ENCODE results near the gene TEKT5.

The TEKT5 gene

GRCh38 chr16:10610499-10611184, 84.1 kb downstream of the TEKT5 start:
- DNase-seq (ENCODE audit: low spot score), result no peak

- DNase-seq (ENCODE audit: low spot score), result no peak
These were observed 85.3 kb downstream of the TEKT5 start for GRCh38 chr16:10609402-10609774.

- no peak for DNase-seq (ENCODE audit: low spot score)
These were observed 85.9 kb downstream of the TEKT5 start for GRCh38 chr16:10608687-10609401.

GRCh38 chr16:10607157-10607556, 87.6 kb downstream of the TEKT5 start:
- no peak for DNase-seq (ENCODE audit: low spot score)

DNA sequence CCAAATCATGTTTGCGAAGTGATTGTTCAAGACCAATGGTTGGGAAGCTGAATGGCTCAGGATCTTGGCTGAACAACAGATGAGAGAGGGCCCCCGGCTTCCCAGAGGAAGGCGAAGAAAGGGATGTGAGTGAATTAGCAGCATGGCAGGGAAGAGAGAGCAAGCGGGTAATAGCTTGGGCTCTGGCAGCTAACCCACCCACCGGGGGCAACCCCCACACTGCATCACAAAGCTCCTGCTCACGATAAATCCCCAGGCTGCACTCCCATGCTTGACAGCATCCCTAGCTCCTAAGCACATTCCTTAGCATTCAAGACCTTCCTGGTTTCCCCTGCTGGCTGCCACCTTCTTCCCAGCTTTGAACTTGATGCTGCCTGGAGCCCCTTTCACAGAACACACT, 88.1 kb downstream of the TEKT5 start:
- DNase-seq (ENCODE audit: low spot score), result no peak

DNA sequence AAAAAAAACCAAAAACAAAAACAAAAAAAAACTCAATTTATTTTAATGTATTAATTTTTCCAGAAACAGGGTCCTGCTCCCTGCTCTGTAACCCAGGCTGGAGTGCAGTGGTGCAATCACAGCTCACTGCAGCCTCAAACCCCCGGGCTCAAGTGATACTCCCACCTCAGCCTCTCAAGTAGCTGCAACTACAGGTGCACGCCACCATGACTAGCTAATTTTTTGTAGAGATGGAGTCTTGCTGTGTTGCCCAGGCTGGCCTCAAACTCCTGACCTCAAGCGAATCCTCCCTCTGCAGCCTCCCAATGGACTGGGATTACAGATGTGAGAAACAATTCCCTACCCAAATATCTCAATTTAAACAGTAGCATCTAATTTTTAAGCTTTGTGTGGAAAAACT, 89.1 kb downstream of the TEKT5 start:
- DNase-seq (ENCODE audit: low spot score), result no peak

GRCh38 chr16:10601444-10602408, 93.0 kb downstream of the TEKT5 start:
- DNase-seq (ENCODE audit: low spot score), result no peak

- no peak for DNase-seq (ENCODE audit: low spot score)
These were observed 93.8 kb downstream of the TEKT5 start for GRCh38 chr16:10600782-10601443.

DNA sequence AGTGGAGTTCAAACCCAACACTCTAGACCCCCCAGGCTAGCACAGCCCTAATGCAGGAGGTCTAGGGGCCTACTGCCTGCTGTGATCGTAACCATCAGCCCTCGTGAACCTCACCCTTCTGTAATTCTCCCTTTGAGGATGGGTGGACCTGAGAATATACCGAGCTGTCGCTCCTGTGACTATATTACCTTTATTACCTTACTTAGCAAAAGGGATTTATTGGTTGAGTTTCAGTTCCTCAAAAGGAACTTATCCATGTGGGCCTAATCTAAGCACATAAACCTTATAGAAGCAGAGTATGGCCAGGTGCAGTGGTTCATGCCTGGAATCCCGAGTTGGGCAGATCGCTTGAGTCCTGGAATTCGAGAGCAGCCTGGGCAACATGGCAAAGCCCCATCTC, 95.1 kb downstream of the TEKT5 start:
- no peak for DNase-seq (ENCODE audit: low spot score)

DNA sequence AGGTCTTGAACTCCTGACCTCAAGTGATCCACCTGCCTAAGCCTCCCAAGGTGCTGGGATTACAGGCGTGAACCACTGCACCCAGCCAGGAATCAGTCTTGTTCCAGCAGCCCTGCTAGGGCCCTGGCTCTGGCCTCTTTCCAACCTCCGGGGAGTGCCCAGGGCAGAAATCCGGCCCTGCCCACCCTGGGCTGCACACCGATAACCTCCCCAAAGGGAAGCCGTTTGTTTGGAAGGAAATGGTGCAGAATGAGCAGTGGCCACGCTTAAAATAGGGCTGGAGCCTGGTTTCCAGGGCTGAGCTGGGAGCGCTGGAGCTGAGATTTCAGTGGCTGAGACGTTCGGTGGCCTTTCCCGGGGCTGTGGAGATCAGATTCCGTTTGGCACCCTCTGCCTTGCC, 96.6 kb downstream of the TEKT5 start:
- DNase-seq (ENCODE audit: low spot score), result no peak

DNA sequence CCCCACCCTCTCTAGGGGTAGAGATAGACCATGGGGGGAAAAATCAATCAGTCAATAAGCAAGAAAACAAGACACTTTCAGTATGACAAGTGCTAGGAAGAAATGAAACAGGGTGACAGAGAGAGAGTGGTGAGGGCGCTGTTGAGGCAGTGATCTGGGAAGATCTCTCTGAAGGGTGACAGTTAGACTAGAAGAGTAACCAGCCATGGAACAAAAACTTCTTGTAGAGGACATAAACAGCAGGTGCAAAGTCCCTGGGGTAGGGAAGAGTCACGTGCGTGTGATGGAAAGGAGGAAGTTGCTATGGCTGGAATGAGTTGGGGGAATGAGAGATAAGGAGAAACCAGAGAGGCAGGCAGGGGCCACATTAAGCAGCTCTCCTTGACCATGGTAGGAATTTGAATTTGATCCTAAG, 97.5 kb downstream of the TEKT5 start:
- no peak for DNase-seq (ENCODE audit: low spot score)

GRCh38 chr16:10594312-10594950, 100.3 kb downstream of the TEKT5 start:
- no peak for DNase-seq (ENCODE audit: low spot score)

- DNase-seq (ENCODE audit: low spot score), result no peak
These were observed 102.1 kb downstream of the TEKT5 start for GRCh38 chr16:10592611-10593010.

DNA sequence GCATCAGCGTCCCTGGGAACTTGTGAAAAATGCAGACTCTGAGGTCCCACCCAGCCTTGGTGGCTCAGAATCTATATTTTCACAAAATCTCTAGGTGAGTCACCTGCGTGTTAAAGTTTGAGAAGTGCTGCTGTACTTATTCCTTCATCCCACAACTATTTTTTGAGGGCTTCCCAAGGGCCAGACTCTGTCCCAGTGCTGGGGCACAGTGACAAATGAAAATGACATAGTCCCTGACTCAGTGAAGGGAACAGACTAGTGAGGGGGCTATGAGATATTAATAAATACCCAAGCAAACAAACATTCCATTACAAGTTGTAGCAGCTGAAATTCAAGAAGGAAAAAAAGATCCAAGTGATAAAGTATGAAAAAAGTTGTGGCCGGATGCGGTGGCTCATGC, 104.4 kb downstream of the TEKT5 start:
- DNase-seq (ENCODE audit: low spot score), result no peak

DNA sequence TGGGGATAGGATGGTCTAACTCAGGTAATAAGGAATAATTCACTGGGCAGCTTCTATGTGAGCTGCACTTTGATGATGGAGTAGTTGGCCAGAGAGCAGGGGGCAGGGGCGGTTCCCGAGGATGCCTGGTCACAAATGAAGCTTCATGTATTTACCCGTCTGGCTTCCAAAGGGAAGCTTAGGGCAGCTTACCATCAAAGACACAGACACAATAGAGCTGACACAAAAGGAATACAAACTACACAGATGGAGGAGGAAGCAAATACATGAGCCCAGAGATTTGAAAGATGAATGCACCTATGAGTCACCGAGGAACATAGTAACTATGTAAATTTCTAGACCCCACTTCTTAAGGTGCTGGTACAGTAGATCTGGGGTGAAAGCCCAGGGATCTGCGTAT, 105.6 kb downstream of the TEKT5 start:
- no peak for DNase-seq (ENCODE audit: low spot score)

DNA sequence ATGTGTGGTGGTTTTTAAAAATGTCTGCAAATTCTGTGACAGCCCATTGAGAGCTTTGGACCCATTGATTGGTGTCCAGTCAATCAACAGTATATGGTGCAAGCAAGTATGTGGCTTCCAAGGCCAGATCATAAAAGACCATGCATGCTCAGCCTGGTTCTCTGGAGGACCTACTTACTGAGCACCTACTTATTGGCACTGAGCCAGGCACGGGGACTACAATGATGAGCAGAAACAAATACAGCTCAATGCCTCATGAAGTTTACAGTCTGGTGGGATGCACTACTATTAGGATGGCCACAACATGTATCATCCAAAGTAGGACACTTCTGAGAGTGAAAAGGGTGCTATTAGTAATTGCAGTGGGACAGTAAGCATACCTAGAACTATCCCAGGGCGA, 107.1 kb downstream of the TEKT5 start:
- DNase-seq (ENCODE audit: low spot score), result no peak

DNA sequence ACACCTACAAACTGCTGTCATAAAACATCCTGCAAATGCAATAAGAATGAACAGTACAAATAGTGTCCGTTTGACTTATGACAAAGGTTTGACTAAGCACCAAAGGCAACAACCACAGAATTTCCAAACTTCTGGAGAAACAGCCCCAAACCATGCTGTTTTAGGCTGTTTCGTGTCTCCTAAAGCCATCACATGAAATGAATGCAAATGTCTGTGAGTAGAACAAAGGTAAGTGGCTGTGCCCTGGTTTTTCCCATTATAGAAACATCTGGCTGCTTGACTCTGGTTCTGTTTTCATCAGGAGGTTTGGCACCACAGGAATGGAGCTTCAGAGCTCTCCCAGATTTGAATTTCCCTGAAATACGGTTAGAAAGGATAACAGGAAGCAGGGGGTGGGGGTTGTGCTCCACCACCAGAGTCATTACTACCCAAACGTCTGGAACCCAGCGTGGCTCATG, 109.7 kb downstream of the TEKT5 start:
- DNase-seq (ENCODE audit: low spot score), result no peak

- no peak for DNase-seq (ENCODE audit: low spot score)
These were observed 111.5 kb downstream of the TEKT5 start for GRCh38 chr16:10583269-10583668.

GRCh38 chr16:10581507-10581906, 113.2 kb downstream of the TEKT5 start:
- DNase-seq (ENCODE audit: low spot score), result no peak

DNA sequence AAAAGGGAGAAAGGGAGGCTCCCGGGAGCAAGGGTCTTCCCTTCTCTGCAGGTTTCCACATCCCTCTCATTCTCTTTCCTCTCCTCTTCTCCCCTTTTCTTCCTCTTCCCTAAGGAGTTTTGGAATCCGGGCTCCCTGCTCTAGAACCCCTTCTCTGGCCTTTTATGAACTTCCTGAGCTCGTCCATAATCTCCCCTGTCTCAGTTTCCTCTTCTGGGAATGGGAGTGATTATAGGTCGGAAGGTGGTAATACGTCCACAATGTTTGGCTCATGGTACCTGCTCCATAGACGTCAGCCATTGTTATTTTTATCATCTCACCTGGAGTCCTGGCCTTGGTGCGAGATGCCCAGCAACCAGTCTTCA, 113.9 kb downstream of the TEKT5 start:
- no peak for DNase-seq (ENCODE audit: low spot score)

- DNase-seq (ENCODE audit: low spot score), result peak; percentile 89
These were observed 114.5 kb downstream of the TEKT5 start, which contains the start of gene EMP2 for GRCh38 chr16:10579965-10580882. Gene EMP2 (minus strand): TSS chr16:10580598. CDS start chr16:10547617, 32,981 bp downstream.
